ENCODE results near the gene TNFRSF1A.

TNFRSF1A gene

GRCh38 chr12:6336889-6337853 lies 4.7 kb downstream of the TNFRSF1A start:
- DNase-seq, result peak; percentile 27

DNA sequence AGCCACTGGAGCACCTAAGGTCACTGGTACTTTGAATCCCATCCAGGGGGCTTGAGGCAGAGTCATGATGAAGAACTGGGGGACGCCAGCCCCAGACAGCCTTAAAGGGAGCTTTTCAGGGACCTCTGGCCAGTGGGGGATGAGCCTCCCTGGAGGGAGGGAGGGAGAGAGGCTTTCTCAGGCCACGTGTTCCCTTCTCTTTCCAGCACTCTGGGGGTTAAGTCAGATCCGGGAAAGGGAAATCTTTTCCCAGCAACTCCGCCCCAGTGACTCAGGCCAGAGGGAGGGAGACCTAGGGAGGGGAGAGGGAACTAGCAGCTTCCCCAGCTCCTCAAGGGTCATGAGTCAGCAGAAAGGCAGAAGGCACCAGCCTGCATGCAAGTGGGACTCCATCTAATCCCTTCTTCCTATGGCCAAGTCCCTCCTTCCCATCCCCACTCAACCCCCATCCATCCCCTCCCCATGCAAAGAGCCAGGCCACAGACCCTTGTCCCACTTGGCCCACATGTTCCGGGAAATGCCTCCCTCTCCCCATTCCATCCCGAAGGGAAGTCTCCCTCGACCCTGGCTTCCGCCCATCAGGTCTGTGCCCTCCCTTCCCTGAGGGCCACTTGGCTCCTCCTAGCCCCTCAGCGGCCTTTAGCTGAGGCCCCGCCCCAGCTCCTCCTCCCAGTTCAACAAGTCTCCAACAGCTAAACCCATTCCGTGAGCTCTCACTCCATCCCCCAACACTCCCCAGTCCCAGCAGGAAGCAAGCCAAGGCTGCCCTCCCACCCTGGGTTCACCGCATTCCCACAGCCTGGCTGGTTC lies 5.6 kb downstream of the TNFRSF1A start:
- peak; percentile 42 for DNase-seq

- peak; percentile 78 for DNase-seq
These were observed 6.3 kb downstream of the TNFRSF1A start for GRCh38 chr12:6335451-6336078.

DNA sequence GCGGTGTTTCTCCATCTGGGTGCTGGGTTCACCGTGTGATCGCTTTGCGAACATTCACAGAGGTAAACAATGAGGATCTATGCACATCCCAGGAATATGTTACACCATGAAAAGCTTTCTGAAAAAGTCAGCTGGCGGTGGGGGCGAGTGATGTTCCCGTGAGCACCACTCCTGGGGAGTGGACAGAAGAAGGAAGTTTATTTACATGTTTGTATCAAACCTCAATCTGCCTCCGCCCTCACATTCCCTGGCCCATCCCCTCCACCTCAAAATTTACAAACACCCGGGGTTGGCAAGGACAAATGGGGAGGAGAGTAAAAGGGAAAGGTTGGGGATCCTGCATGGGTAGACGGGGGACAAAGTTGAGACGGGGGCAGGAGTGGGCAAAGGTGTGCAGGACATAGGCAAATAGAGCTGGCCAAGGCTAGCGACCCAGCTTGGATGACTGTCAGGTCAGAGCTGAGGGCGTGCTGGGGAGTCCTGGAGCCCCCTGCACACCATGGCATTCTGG lies 6.9 kb downstream of the TNFRSF1A start:
- no peak for DNase-seq

- no peak for DNase-seq
These were observed 7.5 kb downstream of the TNFRSF1A start for GRCh38 chr12:6334359-6334758.

- DNase-seq, result no peak
These were observed 8.3 kb downstream of the TNFRSF1A start for GRCh38 chr12:6333566-6333965.

GRCh38 chr12:6333029-6333428 lies 8.8 kb downstream of the TNFRSF1A start:
- no peak for DNase-seq

DNA sequence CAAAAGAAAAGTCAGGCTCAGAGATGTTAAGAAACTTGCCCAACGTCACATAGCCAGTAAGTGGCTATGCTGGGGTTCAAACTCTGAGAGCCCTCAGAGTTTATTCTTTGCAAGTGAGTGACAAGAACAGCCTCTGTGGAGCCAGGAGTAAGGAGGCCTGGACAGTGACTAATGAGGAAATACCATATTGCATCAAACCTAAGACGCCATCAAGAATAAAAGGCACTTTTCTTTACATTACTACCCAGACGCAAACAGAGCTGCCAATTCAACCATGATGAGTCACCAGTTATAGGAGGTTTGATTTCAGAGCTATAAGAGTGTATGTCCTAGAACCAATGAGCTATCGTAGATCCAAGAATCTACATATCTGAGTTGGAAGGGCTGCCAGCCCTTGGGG lies 9.4 kb downstream of the TNFRSF1A start:
- no peak for DNase-seq

- DNase-seq, result no peak
These were observed 10.7 kb downstream of the TNFRSF1A start for GRCh38 chr12:6330999-6331714.

GRCh38 chr12:6330192-6330591 lies 11.7 kb downstream of the TNFRSF1A start:
- DNase-seq, result no peak

DNA sequence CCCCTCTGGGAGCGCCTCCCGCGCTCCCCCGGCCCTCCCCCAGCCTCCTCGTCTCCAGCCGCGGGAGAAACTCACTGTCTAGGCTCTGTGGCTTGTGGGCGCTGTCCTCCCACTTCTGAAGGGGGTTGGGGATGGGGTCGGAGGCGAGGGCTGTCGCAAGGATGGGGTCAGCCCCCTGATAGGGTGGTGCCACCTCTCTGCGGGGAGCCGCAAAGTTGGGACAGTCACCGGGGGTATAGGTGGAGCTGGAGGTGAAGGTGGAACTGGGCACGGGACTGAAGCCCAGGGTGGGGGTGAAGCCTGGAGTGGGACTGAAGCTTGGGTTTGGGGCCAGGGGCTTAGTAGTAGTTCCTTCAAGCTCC lies 12.2 kb downstream of the TNFRSF1A start:
- DNase-seq, result no peak

DNA sequence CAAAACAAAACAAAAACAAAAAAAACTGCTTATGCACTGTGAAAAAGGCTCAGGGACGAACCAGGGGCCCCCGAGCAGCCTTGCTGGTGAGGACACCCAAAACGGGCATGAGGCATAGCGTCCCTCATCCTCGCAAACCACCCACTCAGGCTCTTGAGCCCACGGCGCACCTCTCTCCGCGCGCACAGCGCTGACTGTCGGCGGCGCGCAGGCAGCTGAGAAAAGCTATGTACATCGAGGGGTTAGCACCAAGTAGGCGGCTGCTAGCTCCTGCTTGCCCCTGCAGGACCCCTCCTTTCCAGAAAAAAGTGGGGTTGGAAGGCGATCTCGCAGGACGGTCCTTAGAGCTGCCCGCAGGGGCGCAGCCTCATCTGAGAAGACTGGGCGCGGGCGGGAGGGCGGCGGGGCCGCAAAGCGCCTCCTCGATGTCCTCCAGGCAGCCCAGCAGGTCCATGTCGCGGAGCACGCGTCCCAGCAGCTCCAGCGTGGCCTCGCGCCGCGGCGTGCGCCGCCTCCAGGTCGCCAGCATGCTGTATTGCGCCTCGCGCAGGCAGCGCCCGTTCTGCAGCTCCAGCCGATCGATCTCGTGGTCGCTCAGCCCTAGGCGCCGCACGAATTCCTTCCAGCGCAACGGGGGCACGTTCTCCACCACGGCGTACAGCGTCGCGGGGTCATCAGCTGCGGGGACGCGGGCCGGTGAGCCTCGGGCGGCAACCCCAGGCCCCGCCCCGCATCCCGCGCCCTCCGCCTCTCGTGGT lies 12.8 kb downstream of the TNFRSF1A start:
- no peak for DNase-seq

DNA sequence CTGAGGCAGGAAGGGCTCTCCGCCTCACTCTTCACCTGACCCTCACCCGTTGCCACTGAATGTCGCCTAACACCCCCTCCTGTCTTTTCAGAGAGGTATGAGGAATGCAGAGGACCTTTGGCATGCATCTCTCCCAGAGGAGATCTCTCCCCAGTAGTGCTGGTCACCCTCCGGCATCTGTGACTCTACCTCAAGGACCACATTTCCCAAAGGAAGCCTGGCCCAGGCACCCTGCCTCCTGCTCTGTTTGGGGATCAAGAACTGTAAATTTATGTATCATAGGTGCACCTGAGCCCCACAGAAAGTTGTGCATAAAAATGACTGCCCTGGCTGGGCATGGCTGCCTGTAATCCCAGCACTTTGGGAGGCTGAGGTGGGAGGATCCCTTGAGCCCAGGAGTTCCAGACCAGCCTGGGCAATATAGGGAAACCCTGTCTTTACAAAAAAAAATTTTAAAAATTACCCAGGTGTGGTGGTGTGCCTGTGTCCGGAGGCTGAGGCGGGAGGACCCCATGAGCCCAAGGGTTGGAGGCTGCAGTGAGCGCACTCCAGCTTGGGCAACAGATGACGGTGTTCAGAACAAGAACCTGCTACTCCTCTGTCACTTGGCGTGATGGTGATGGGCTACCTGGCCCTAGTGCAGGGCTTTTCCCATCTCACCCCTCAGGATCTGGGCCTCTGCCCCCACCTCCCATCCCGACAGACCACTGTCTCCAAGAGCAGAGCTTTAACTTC lies 13.7 kb downstream of the TNFRSF1A start:
- DNase-seq, result no peak

GRCh38 chr12:6327229-6328041 lies 14.4 kb downstream of the TNFRSF1A start:
- no peak for DNase-seq

DNA sequence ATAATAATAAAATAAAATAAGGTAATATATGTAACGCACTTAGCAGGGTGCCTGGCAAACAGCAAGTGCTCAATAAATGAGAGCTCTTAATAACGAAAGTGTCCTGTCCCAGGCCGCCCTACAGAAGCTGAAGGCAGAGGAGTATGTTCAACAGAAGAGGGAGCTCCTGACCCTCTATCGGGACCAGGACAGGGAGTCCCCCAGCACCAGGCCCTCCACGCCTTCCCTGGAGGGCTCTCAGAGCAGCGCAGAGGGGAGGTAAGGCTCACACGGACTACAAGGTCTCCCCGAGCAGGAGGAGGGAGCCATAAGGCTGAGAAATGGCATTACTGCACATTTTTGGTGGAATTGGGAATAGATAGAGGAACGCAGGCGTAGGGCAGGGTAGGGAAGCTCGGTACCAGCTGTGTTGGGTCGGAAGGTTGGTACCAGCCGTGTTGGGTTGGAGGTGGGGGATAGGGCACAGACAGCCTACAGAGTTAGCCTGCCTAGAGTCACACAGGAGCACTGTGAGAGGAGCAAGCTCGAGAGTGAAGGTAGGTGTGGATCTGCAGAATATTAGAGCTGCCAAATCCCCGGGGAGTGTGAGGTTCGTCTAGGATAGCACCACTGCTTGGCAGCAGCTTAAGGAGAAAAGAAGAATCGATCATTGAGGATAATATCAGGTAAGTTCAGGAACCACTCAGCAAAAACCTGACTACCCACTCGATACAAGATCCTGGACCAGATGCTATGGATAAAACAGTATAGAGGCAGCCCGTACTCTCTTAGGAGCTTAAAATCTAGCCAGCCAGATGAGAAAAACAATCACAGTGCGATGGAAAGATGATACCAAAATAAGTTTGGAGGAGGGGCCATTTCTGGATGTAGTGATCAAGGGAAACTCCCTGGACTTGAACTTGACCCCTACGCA lies 15.3 kb downstream of the TNFRSF1A start:
- no peak for DNase-seq

DNA sequence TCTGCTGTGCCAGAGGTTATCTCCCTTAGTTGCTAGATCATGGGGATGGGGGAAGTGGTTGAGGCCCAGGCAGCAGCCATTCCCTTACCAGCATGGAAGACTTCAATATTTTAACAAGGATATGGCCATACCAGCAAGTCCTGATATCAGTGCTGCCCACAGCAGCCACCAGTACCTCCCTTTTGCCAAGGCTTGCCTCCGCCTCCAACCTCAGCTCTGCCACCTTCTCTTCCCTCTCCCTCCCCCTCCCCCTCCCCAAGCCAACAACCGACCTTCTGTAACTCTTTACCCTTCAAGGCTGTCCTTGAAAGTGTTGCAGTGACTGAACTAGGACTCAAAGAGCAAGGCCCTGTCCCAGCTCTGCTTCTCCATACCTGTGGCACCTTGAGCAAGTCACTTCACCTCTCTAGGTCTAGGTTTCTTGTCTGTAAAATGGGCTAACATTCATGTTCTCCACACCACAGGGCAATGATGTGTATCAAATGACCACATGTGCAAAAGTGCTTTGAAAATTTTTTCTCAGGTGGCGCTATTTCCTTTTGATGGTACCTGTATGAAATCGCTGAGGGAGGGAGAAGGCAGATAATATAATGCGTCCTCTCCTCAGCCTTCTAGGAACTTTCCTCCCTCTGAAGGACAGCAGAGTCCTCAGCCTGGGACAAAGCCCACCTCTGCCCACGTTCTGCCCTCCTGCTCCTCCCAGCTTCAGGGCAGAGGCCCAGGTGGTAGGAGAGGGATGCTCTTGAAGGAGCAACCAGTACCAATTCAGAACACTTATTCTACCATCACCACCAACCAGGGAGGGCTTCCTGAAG lies 16.7 kb downstream of the TNFRSF1A start:
- DNase-seq, result no peak

GRCh38 chr12:6323995-6324711 lies 17.7 kb downstream of the TNFRSF1A start:
- DNase-seq, result no peak
